Measurements from ENCODE around the gene NPAS2. TPM values are rescaled to one million over a fixed set of nuclear protein-coding genes. Genes with fewer than 3 reads are reported as not detected.
A peak's percentile ranks its signal among the peaks of the same experiment; 100 is the strongest.

The NPAS2 gene
- 10.7 and 25.7 TPM in 2 replicates for total RNA-seq (ENCODE audit: low replicate concordance)
- long read RNA-seq, partial matches to known transcripts = 1 of 4 reads
- long read RNA-seq, other reads (novel, unspliced or antisense) = 3 of 4 reads

GRCh38 chr2:100819370-100820272, at the start of gene NPAS2:
Gene NPAS2 (plus strand): TSS chr2:100820139. CDS start chr2:100904755, 84,616 bp downstream.
- Mint-ChIP-seq H3K9me3 (no peaks in the 10 kb centered on the region), H3K27me3 (peaks cover 61% of the 10 kb centered on the region), H3K4me3 (peak within 1 kb of the TSS; percentile 91), H3K36me3 (no peaks in the 10 kb centered on the region), H3K4me1 (ENCODE audit: unreplicated experiment) (peaks cover 9% of the 10 kb centered on the region), H3K27ac (peak within 1 kb of the TSS; percentile 85)
- no peak for DNase-seq (ENCODE audit: extremely low spot score, unreplicated experiment)
- TF ChIP-seq CTCF (conservative IDR thresholded peaks at IDR 0.05) = no peak

GRCh38 chr2:100771125-100771524, 48.8 kb upstream of the NPAS2 start:
- no peak for DNase-seq (ENCODE audit: extremely low spot score, unreplicated experiment)
- Mint-ChIP-seq H3K9me3 (no peaks in the 10 kb centered on the region), H3K27ac (no peak overlapping the region), H3K4me1 (ENCODE audit: unreplicated experiment) (no peaks in the 10 kb centered on the region), H3K4me3 (no peak overlapping the region), H3K36me3 (no peaks in the 10 kb centered on the region), H3K27me3 (peaks cover 10% of the 10 kb centered on the region)
- TF ChIP-seq CTCF (conservative IDR thresholded peaks at IDR 0.05) = no peak

- no peak overlapping the region for H3K4me3 Mint-ChIP-seq
- peaks cover 10% of the 10 kb centered on the region for H3K27me3 Mint-ChIP-seq
- H3K4me1 Mint-ChIP-seq (ENCODE audit: unreplicated experiment) = no peaks in the 10 kb centered on the region
- TF ChIP-seq CTCF (conservative IDR thresholded peaks at IDR 0.05) = no peak
- H3K36me3 Mint-ChIP-seq = no peaks in the 10 kb centered on the region
- H3K27ac Mint-ChIP-seq = no peak overlapping the region
- no peaks in the 10 kb centered on the region for H3K9me3 Mint-ChIP-seq
- no peak for DNase-seq (ENCODE audit: extremely low spot score, unreplicated experiment)
Observed at GRCh38 chr2:100773538-100773937, 46.4 kb upstream of the NPAS2 start.

GRCh38 chr2:100776445-100776844, 43.5 kb upstream of the NPAS2 start:
- H3K4me1 Mint-ChIP-seq (ENCODE audit: unreplicated experiment) = peaks cover 5% of the 10 kb centered on the region
- peaks cover 4% of the 10 kb centered on the region for H3K27me3 Mint-ChIP-seq
- TF ChIP-seq CTCF (conservative IDR thresholded peaks at IDR 0.05) = no peak
- H3K36me3 Mint-ChIP-seq = no peaks in the 10 kb centered on the region
- H3K27ac Mint-ChIP-seq = no peak overlapping the region
- H3K9me3 Mint-ChIP-seq = no peaks in the 10 kb centered on the region
- no peak for DNase-seq (ENCODE audit: extremely low spot score, unreplicated experiment)
- no peak overlapping the region for H3K4me3 Mint-ChIP-seq

GRCh38 chr2:100778637-100779450, 41.1 kb upstream of the NPAS2 start:
- H3K27me3 Mint-ChIP-seq = peaks cover 4% of the 10 kb centered on the region
- H3K9me3 Mint-ChIP-seq = no peaks in the 10 kb centered on the region
- peaks cover 10% of the 10 kb centered on the region for H3K4me1 Mint-ChIP-seq (ENCODE audit: unreplicated experiment)
- H3K36me3 Mint-ChIP-seq = no peaks in the 10 kb centered on the region
- TF ChIP-seq CTCF (conservative IDR thresholded peaks at IDR 0.05) = no peak
- no peak for DNase-seq (ENCODE audit: extremely low spot score, unreplicated experiment)
- H3K4me3 Mint-ChIP-seq = no peak overlapping the region
- no peak overlapping the region for H3K27ac Mint-ChIP-seq

Measured in type B pancreatic cell (in vitro differentiated cells).